Ovary (tissue), 9 donors: ENCODE data around the gene CACNA2D1. TPM values are rescaled to one million over a fixed set of nuclear protein-coding genes. Genes with fewer than 3 reads are reported as not detected.

ENCODE experiments used
- DNase-seq, 5 donors: peaks; one replicate each; pipeline ENCODE4 v3.0.0-alpha.2; 2019 to 2020
- H3K27ac ChIP-seq, 2 donors: fragments of 200-600 bp; one replicate each; pipeline versions ENCODE4 v1.5.1 to v1.8.0; 2019 to 2022
- H3K27me3 ChIP-seq: fragments of 200-600 bp; one replicate; pipeline ENCODE4 v1.8.0; 2022
- H3K36me3 ChIP-seq: fragments of 200-600 bp; sonication (generic); one replicate; pipeline ENCODE4 v1.5.1; 2019
- H3K4me1 ChIP-seq: one replicate; pipeline ENCODE4 v1.8.1; 2013; ENCODE audit warnings: mild to moderate bottlenecking, moderate library complexity; ENCODE audit not compliant: insufficient read depth
- H3K4me3 ChIP-seq: fragments of 200-600 bp; sonication (generic); one replicate; pipeline ENCODE4 v1.5.1; 2017
- H3K9me3 ChIP-seq, 2 donors: fragments of 200-600 bp in 1 of 2; sonication (generic) in 1 of 2; one replicate each; pipeline versions ENCODE4 v1.5.1 to v1.8.1; 2013 to 2019; ENCODE audit warnings: mild to moderate bottlenecking in 1 of 2, moderate library complexity in 1 of 2
- CTCF ChIP-seq, 3 donors: fragments of 450-650 bp in 2 of 3; fragments of 200-600 bp in 1 of 3; IDR thresholded peaks; one replicate each; pipeline versions ENCODE4 v1.5.1 to v1.8.0; 2016 to 2022; ENCODE audit warnings: antibody characterized with exemption in 3 of 3, mild to moderate bottlenecking in 1 of 3
- EP300 ChIP-seq: sonication (generic); formaldehyde crosslinking; IDR thresholded peaks from one replicate; pipeline ENCODE4 v1.6.1; 2017; ENCODE audit warnings: antibody characterized with exemption
- POLR2A ChIP-seq: fragments of 450-650 bp; IDR thresholded peaks from one replicate; pipeline ENCODE4 v1.6.1; 2017; ENCODE audit warnings: antibody characterized with exemption, mild to moderate bottlenecking, moderate library complexity
- WGBS, 3 donors: extraction: QIAGEN DNeasy Blood & Tissue Kit in 1 of 3; methylation state at CpG; one replicate each; pipeline versions ENCODE4 v1.1.5 to v1.1.7; 2013 to 2017; 5-methylcytosine and 5-hydroxymethylcytosine counted together
- intact Hi-C, 4 donors: fragments of 100-400 bp; cut with DNase I; formaldehyde crosslinking; loops; one replicate each; pipeline versions ENCODE4 v1.11.0 to v1.15.1; 2022 to 2023
- polyA plus RNA-seq, 2 donors: library from polyadenylated mRNA; stranded (reverse); fragments of 200-250 nt in 1 of 2; fragments of 350-450 nt in 1 of 2; fragmentation: Illumina TruSeq in 1 of 2; extraction: RNeasy Lipid Tissue Mini Kit (QIAGEN cat#74804) in 1 of 2; gene quantifications; one replicate each; pipeline ENCODE4 v1.2.3, GENCODE V29; 2013 to 2014
- total RNA-seq, 7 donors: library from RNA; depleted of rRNA in 2 of 7; stranded (reverse); fragments of >200 nt in 2 of 7; fragmentation: NEBNext Ultra II Directional in 3 of 7; extraction: Animal tissue kit (Norgen Biotek cat#: 25700) in 3 of 7; gene quantifications; one replicate each; pipeline versions ENCODE4 v1.1.0 to v1.2.4, GENCODE V29; 2016 to 2023
- donor health status: DM: no; HTN: no; CAD: no; lungs with moderate emphysema.
- donor health status: DM: no; HTN: no; CAD: no.
- donor health status: Bipolar disorder and iron deficiency.
- donor health status: DM: yes; HTN: yes; CAD: no.
- donor health status: DM: no; HTN: no; CAD: no.
- donor health status: DM: yes; HTN: yes; CAD: no.

CACNA2D1 gene
- total and polyA plus RNA-seq, 9 donors: 6.6 to 34.2 (median 18.8) TPM

DNA sequence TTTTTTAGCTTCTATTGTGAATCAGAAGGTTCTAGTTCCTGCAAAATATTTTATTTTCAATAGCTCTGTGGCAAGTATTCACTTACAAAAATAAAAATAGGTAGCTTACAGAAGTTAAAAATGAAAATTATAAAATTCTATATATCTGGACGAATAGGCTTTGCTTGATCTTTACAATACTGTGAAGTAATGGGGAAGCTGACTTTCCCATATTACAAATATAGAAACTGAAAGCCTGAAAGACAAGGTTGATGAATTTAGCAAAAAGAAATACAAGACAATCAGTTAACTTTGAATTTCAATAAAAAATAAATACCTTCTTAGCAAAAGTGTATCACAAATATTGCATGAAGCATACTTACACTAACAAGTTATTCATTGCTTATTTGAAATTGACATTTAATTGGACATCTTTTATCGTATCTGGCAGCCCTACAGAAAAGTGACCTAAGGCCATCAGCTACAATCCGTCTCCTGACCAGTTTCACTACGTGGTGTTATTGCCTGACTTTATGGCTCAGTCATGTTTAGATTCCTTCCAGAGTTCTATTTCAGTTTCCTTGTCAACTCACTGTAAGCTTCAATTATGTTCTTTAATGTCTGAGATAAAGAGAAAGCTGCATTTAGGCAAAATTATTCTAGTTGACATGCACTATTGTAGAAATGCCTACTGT, 363.2 kb downstream of the CACNA2D1 start:
- H3K36me3 ChIP-seq: no peaks in the 10 kb centered on the region
- no peak overlapping the region for H3K27ac ChIP-seq
- DNase-seq: no peak
- H3K4me1 ChIP-seq: no peaks in the 10 kb centered on the region
- no peak for TF ChIP-seq CTCF (IDR thresholded peaks at IDR 0.05)
- no peak for TF ChIP-seq EP300
- TF ChIP-seq POLR2A: no peak
- H3K9me3 ChIP-seq: no peaks in the 10 kb centered on the region
- H3K4me3 ChIP-seq: no peak overlapping the region
- H3K27me3 ChIP-seq: no peaks in the 10 kb centered on the region
- intact Hi-C loops: no loop called here
- WGBS, 3 donors: 60 to 68% (median 64%) methylated on average over 4 of the region's 4 CpGs

- Histone ChIP-seq H3K9me3 (no peaks in the 10 kb centered on the region), H3K4me1 (no peaks in the 10 kb centered on the region), H3K27me3 (no peaks in the 10 kb centered on the region), H3K27ac (no peak overlapping the region), H3K36me3 (no peaks in the 10 kb centered on the region), H3K4me3 (no peak overlapping the region)
- DNase-seq: no peak
- intact Hi-C loops: no loop called here
- TF ChIP-seq EP300: no peak
- TF ChIP-seq CTCF (IDR thresholded peaks at IDR 0.05): no peak
- no peak for TF ChIP-seq POLR2A
- WGBS, 3 donors: 97 to 98% (median 97%) methylated on average over 8 of the region's 8 CpGs
Observed at GRCh38 chr7:82079527-82079926, 364.1 kb downstream of the CACNA2D1 start.

GRCh38 chr7:82078807-82079206, 364.8 kb downstream of the CACNA2D1 start:
- no peak for TF ChIP-seq CTCF (IDR thresholded peaks at IDR 0.05)
- TF ChIP-seq POLR2A: no peak
- no peak for TF ChIP-seq EP300
- Histone ChIP-seq H3K4me3 (no peak overlapping the region), H3K9me3 (no peaks in the 10 kb centered on the region), H3K27me3 (no peaks in the 10 kb centered on the region), H3K36me3 (no peaks in the 10 kb centered on the region), H3K4me1 (no peaks in the 10 kb centered on the region), H3K27ac (no peak overlapping the region)
- DNase-seq: no peak
- 97 to 99% (median 97%) methylated on average over 2 of the region's 2 CpGs for WGBS, 3 donors
- intact Hi-C loops: no loop called here

GRCh38 chr7:82071468-82071867, 372.1 kb downstream of the CACNA2D1 start:
- no peak for DNase-seq
- H3K9me3 ChIP-seq: peaks cover 0 to 3% of the 10 kb centered on the region in 2 donors
- intact Hi-C loops: no loop called here
- H3K27ac ChIP-seq: no peak overlapping the region
- TF ChIP-seq CTCF (IDR thresholded peaks at IDR 0.05): no peak
- no peak for TF ChIP-seq POLR2A
- no peak for TF ChIP-seq EP300
- no peaks in the 10 kb centered on the region for H3K4me1 ChIP-seq
- no peak overlapping the region for H3K4me3 ChIP-seq
- H3K36me3 ChIP-seq: no peaks in the 10 kb centered on the region
- 85 to 87% (median 87%) methylated on average over 2 of the region's 2 CpGs for WGBS, 3 donors
- H3K27me3 ChIP-seq: no peaks in the 10 kb centered on the region
